Fibroblast of mammary gland (primary cell): Measurements from ENCODE around the gene RPS6KA4.

Experiments used
- DNase-seq: peaks from one replicate; pipeline ENCODE4 v3.0.0-alpha.2; 2010; ENCODE audit warnings: low read depth
- H3K4me3 ChIP-seq: 2 replicates; pipeline ENCODE4 v1.5.1; 2011; ENCODE audit warnings: low read depth, mild to moderate bottlenecking, low read length, moderate library complexity; ENCODE audit not compliant: control insufficient read depth
- TF ChIP-seq, protein P1 (sequence below): conservative IDR thresholded peaks from 2 replicates; pipeline ENCODE4 v1.5.1; 2011; ENCODE audit warnings: low read depth, low read length, inconsistent platforms; ENCODE audit not compliant: control insufficient read depth, insufficient read depth

RPS6KA4 gene

GRCh38 chr11:64376071-64376470, 17.1 kb downstream of the RPS6KA4 start:
- DNase-seq = no peak
- H3K4me3 ChIP-seq = no peak overlapping the region
- TF ChIP-seq, protein P1, sequence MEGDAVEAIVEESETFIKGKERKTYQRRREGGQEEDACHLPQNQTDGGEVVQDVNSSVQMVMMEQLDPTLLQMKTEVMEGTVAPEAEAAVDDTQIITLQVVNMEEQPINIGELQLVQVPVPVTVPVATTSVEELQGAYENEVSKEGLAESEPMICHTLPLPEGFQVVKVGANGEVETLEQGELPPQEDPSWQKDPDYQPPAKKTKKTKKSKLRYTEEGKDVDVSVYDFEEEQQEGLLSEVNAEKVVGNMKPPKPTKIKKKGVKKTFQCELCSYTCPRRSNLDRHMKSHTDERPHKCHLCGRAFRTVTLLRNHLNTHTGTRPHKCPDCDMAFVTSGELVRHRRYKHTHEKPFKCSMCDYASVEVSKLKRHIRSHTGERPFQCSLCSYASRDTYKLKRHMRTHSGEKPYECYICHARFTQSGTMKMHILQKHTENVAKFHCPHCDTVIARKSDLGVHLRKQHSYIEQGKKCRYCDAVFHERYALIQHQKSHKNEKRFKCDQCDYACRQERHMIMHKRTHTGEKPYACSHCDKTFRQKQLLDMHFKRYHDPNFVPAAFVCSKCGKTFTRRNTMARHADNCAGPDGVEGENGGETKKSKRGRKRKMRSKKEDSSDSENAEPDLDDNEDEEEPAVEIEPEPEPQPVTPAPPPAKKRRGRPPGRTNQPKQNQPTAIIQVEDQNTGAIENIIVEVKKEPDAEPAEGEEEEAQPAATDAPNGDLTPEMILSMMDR = no peak

GRCh38 chr11:64378335-64378880, 19.4 kb downstream of the RPS6KA4 start:
- no peak overlapping the region for H3K4me3 ChIP-seq
- DNase-seq = peak; percentile 17
- TF ChIP-seq, protein P1 = no peak

- no peak for DNase-seq
- no peak overlapping the region for H3K4me3 ChIP-seq
- TF ChIP-seq, protein P1 = no peak
Observed at GRCh38 chr11:64379160-64379559, 20.2 kb downstream of the RPS6KA4 start.

DNA sequence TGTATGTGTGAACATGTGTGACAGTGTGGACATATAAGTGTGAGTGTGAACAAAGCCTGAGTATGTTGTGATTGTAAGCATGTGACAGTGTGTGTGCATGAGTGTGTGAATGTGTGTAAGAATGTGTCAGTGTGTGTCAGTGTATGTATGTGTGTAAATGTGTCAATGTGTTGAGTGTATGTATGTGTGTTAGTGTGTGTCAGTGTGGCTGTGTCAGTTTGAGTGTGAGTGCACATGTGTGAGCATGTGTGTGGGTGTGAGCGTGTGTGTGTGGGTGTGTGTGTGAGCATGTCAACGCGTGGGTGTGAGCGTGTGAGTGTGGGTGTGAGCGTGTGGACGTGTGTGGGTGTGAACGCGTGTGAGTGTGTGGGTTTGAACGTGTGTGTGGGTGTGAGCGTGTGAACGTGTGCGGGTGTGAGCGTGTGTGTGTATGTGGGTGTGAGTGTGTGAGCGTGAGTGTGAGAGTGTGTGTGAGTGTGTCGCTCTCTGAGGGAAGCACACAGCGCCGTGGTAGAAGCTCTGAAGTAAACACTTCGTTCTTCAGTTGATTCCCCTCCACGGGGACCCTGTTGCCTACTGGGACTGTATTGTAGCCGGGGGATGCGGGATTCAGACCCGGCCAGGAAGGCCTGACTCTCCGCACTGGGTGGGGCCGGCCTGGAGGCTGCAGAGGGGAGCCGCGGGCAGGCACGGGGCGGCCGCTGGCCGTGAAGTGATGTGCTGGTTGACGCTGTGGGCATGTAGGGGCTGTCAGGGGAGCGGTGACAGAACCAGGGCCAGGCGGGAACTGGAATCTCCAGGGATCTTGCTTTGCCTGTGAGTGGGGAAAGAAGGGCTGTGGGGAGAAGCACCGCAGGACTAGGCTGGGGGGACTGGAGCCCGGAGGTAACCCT, 21.1 kb downstream of the RPS6KA4 start:
- no peak for DNase-seq
- TF ChIP-seq, protein P1 = no peak
- no peak overlapping the region for H3K4me3 ChIP-seq

DNA sequence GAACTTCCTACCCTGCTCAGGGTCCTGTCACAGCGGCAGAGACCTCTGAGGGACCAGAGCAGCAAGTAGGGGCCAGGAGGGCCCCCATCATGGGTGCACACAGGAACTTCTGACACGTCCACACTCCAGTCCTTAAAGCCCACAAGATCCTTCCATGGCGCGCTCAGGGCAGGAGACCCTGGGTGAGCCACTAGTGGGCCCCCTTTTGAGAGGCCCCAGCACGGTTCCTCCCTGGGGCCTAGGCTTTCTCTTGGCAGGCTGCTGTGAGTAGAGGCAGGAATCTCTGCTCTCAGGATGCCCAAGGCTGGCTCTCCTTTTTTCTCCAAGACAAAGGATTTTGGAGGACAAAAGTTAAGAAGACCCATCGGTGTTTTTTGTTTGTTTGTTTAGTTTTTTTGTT, 22.4 kb downstream of the RPS6KA4 start:
- TF ChIP-seq, protein P1 = no peak
- DNase-seq = no peak
- H3K4me3 ChIP-seq = no peak overlapping the region

DNA sequence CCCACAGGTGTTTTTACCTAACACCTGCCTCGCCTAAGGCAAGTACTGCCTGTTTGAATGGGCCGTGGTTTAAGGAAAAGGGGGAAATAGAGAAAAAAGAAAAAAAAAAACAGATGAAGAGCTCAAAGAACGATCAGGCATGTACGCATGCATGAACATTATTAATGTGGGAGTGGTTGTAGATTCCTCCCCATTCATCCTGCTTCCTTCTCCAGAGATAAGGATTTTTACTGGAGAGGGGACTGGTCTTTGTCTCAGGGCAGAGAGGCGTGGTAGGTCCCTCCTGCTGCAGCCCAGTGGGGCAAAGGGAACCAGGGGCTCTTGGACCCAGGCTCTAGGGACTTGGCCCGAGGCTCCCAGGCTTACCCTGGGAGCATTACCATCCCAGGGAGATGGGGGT, 23.1 kb downstream of the RPS6KA4 start:
- TF ChIP-seq, protein P1 = no peak
- DNase-seq = no peak
- no peak overlapping the region for H3K4me3 ChIP-seq
